HG02623 (cell line): Measurements from ENCODE around the gene RER1.

ENCODE experiments used
- ATAC-seq: cut with Tn5 transposase; IDR thresholded peaks from one replicate; pipeline ENCODE4 v1.9.1; 2021; ENCODE audit warnings: moderate library complexity; ENCODE audit not compliant: unreplicated experiment

Gene RER1

DNA sequence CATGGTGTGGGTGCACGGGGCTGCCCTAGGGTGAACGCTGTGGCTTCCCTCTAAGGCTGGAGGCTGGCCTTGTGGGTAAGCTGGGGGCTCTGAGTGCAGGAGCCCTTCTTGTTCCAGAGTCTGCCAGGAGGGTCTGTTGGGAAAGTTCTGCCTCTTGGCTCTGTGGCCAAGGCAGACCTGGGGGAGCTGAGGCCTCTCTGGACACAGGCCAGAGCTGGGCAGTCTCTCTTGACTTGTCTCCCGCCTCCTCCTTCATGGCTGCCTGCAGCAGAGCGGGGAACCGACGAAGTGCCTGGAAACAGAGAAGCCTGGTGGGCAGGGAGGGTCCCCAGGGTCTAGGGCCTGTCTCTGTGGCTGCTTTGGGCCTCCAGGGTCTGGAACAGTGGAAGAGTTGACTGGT, 51.0 kb downstream of the RER1 start:
- no peak for ATAC-seq

DNA sequence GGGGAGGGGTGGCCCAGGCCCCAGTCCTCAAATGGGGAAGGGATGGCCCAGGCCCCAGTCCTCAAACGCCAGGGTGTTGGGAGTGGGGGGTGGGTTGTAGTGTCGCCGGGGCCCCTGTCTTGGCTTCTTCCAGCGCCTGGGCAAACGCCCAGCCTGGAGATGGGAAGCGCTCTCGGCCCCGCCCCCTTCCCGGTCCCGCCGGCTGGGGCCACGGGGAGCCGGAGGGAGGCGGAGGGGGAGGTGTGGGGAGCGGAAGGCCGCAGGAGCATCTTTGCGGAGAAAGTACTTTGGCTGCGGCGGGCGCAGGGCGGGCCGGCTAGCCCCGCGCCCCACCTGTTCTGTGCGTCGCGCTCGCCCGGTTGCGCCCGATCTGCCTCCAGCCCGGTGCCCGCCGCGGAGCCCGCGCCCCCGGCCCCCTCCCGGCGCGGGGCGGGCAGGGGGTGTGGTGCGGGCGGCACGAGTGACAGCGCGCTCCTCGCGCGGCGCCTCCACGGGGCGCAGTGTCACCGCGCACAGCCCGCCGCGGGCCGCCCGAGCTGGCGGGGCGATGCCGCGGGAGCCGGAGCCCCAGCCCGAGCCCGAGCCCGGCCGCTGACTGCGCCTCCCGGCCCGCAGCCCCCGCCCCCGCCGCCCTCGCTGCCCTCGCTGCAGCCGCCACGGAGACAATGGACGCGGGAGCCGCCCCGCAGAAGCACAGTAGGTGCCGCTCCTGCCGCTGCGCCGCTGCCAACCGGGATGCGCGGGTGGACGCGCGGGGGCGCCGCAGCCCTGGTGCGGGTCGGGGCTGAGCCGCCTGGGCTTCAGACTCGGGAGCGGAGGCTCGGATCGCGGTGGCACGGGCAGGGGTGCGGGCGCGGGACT, 51.9 kb downstream of the RER1 start:
- ATAC-seq = no peak

DNA sequence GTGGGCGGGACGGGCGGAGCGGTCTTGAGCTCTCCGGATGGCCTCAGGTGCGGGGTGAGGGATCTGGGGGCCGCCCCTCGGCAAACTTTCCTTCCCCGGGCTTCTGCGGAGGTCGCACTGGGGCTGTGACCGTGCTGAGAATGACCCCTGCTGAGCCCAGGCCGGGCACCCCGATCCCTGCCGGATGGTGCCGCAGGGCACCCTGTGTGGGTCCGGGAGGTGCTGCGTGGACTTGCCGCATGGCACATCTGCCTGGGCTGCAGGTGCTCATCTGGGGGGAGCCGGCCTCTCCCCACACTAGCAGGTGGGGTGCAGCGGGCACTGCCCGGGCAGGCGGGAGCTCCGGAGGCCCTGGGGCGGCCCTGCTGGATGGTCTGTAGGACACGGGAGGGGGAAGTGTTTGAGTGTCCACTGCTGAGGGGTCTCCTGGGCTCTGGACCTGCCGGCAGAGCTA, 52.5 kb downstream of the RER1 start:
- ATAC-seq = no peak

DNA sequence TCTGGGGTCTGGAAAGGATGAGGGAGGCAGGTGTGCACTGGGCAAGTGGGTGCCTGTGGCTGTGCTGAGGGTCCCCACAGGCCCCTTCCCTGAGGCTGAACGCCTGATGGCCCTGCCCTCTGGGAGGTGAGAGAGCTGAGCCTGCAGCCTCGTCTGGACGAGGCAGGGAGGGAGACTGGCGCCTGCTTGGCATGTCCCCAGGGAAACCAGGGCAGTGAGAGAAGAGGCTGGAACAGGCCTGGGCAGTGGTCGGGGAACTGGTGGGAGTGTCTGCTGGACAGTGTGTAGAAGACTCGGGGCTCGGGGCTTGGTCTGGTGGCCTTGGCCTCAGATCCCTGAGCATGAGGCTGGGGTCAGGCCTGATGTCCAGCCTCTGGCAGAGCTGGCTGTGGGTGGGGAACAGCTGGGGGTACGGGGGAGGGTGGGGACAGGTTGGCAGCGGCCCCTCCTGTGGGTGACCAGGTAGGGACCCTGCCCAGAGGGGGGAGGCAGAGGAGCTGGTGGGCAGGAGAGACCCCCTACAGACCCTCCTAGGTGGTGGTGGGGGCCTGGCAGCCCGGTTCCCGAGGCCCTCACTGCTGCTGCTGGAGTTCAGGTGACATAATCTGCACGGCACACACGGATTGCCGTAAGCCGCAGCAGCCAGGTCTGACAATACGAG, 53.7 kb downstream of the RER1 start:
- no peak for ATAC-seq

DNA sequence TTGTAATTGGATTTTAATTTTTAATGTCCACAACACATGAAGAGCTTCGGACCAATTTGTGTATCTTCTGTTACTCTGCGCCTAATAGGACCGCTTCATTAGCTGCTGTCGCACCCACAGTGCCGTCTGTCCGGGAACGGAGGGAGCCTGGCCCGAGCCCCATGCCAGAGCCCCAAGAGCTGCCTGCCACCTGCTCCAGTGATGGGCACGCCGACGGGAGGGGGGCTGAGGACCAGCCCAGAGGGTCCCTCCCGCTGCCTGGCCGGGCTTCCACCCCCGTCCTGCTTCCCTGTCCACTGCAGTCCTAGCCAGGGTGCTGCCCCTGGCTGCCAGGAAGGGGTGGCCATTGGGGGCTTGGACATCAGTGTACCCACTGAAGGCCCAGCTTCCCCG, 54.2 kb downstream of the RER1 start:
- no peak for ATAC-seq

DNA sequence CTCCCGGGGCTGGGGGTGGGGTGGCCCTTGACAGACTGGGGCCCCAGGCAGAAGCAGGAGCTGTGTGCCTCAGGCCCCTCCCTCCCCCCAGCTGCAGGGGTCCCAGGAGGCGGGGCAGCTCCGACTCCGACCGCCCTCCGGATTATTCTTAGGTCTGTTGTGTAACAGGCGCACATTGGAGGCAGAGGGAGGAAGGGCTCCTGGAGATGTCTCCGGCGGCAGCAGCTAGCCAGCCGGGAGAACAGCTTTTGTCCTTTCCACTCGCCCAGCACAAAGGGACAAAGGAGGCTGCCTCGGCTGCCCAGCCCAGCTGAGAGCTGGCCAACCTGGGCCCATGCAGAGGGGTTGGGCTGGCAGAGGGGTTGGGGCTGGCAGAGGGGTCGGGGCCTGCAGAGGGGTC, 54.8 kb downstream of the RER1 start:
- no peak for ATAC-seq

DNA sequence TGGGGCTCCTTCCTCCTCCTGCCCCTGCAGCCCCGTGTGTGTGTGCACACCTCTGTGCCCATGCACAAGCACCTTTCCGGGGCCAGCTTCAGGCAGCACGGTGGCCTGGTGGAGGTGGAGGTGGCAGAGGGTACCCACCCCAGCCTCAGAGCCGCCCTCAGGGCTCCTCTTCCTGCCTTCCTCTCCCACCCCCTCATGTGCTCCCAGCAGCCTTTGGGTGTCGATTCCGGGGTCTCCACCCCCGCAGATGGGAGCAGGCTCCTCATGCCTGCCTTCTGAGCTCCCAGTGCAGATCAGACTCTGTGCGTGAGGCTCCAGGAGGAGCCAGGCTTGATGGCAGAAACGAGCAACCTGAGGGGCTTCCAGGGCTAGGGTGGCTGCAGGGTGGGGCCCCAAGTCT, 55.2 kb downstream of the RER1 start:
- ATAC-seq = no peak

DNA sequence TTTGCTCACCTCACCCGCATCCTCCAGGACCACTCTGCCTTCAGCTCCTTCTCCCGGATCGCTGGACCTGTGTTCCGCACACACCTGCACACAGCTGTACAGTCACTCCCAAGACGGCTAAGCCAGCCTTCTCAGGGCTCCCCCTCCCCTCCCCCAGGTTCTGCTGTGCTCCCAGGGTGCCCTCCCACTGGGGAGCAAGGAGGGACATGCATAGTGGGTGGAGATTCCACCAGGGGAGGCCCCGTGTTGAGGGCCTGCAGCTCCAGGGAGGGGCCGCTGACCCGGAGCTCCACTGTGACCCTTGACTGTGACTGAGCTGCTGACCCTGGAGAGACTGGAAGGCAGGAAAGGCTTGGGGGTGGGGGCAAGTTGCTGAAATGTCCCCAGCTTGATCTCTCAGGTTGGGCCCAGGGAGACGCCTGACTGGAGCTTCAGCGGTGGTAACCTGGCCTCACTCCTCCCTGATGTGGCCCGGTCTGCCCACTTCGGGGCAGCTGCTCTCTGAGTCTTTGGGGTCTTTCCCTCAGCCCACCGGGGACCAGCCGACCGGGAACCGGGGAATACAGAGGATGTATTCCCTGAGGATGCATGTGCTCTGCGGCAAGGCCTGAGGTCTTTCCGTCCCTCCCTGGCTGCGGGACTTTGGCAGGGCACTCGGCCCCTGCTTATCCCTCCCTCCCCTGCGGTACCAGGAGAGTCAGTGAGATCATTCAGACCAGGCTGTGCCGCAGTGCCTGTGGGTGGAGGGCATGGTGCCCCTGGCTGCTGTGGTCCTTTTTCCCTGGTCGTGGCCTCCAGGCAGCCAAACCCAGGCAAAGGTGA, 55.8 kb downstream of the RER1 start:
- no peak for ATAC-seq

DNA sequence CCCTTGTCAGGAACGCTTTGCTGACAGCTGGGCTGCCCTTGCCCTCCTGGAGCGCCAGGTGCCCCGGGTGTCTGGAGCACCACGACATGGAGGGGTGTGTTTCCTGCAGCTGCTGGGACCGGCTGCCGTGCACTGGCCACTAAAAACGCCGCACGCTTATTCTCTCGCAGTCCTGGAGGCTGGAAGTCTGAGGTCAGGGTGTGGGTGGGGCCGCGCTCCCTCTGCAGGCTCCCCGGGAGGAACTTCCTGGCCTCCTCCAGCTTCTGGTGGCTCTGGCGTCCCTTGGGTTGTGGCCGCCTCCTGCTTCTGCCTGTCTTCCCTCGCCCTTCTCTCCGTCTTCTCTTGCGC, 56.4 kb downstream of the RER1 start:
- no peak for ATAC-seq

DNA sequence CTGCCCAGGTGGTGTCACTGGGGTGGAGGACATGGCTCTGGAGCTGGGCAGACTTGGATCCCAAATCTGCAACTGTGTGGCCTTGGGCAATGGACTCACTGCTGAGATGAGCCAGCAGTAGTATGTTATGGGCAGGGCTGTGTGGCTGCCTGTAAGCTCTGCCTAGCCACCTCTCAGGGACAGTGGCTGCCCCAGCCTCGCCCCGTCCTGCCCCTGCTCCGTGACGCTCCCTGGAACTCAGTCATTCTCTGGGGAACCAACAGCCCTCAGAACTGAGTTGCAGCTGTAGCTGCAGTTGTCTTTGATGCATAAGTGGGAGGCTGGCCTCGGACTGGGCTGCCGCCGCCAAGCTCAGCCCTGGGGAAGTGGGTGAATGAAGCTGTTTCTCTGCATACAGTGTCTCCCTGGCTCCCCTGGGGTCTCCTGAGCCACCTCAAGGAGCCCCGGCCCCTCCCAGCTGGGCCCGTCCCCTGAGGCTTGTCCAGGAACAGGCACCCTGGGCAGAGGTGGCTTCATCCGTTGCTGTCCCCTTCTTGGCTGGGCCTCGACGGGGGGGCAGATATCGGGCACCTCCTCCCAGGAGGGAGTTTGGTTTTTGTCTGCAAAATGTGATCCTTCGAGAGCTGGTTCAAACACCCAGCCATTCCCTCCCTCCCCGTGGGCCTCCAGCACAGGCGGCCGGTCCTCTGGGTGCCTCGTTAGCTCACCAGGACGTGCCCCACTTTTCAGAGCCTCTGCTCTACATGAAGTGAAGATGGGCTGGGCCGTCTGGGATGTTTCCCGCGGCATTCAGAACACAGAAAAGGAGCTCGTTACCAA, 58.2 kb downstream of the RER1 start:
- ATAC-seq = no peak

DNA sequence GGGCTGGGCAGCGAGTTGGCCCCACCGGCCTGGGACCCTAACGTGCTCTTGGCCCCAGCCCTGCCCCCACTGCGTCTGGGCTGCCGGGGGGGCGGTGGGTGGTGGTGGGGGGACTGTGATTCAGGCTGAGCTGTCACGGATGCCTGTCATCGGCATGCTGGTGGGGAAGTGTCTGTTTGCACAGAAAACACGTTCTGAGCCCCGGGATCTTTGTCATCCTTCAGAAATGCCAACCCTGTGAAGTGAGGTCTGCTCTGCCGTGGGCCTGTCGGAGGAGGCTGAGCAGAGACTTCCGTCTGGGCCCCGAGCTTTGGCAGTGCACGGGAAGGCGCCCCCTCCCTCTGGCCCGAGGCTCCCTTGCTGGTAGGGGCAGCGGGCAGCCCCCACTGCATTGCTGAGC, 60.1 kb downstream of the RER1 start:
- ATAC-seq = no peak

DNA sequence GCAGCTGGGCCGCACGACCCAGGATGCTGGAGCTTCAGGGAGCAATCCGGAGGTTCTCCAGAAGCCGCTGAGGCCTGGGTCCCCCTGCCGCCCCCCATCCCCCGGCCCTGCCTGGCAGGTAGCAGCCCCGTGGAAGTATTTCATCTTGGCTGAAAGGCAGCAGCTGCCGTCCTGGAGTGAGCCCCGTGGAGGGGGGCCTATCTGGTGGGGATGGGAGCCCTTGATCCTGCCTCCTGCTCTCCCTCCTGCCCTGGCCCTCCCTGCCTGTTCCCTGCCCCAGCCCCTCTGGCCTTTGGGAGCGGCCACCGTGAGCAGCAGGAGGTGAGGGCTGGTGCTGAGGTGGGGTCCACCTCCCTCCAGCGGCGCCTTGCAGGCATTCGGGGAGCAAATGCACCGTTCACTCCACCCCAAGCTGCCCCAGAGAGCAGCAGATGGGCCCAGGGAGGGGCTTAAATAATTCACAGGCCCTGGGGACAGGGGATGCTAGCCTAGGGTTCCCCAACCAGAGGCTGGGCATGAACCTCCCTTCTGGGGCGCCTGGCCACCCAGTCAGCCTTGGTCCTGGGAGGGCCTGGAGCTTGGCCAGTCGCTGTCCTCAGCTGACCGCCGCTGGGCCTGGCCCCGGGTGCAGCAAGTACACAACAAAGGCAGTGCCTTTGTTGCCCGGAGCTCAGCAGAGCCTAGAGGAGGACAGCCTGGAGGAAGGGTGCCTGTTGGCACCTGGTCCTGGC, 60.7 kb downstream of the RER1 start:
- no peak for ATAC-seq

DNA sequence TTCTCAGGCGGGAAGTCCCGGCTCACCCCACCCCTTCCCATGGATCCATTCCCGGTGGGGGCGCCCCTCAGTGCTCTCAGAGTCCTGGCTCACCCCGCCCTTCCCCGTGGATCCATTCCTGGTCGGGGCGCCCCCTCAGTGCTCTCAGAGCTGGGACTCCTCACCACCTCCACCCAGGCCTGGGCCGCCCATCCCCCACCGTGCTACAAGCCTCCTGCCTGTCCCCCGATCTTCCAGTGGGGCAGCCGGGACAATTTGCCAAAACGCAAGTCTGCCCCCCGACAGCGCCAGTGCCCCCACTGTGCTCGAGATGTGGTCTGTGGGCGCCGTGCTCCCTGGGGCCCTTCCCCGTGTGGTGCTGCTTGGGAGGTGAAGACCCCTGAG, 61.3 kb downstream of the RER1 start:
- ATAC-seq = no peak

DNA sequence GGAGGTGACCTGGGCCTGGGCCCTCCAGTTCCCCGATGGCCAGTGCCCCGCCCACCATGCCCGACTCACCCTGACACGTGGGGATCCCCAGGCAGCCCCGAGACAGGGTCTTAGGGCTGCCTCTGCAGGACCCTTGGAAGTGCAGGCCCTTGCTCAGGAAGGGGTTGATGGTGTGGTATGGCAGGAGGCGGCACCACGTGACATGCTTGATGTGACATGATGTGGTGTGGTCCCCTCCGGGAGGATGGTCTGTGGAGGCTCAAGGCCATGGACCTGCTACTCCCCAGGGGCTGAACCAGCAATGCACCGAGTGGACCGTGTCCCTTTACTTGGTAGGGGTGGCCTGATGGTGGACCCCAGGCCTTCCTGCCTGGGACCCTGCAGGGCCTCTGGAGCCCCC, 62.6 kb downstream of the RER1 start:
- ATAC-seq = no peak
